ENCODE measurements around the gene F2R.
"Not testable (repeated sequence)": the region's sequence is repeated elsewhere in the genome, so short reads cannot be mapped to it uniquely, and the experiment has no call there.

F2R gene

DNA sequence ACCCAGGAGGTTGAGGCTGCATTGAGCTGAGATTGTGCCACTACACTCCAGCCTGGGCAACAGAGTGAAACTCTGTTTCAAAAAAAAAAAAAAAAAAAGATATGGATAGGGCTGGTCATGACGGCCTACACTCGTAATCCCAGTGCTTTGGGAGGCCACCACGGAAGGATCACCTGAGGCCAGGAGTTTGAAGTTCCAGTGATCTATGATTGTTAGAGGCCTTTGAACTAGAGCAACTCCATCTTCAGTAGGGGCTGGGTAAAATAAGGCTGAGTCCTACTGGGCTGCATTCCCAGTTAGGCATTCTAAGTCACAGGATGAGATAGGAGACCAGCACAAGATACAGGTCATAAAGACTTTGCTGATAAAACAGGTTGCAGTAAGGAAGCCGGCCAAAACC is 64.7 kb downstream of the F2R start:
- not testable (repeated sequence) for H3K36me3 Mint-ChIP-seq; DNase-seq (ENCODE audit: low spot score in 2 of 2); H3K27ac Mint-ChIP-seq; ATAC-seq; H3K4me3 Mint-ChIP-seq; H3K4me1 Mint-ChIP-seq; H3K9me3 Mint-ChIP-seq

GRCh38 chr5:76781775-76782174 is 65.8 kb downstream of the F2R start:
- H3K27ac Mint-ChIP-seq, result no peak overlapping the region
- H3K4me3 Mint-ChIP-seq, result no peak overlapping the region
- no peak for ATAC-seq
- no peaks in the 10 kb centered on the region for H3K9me3 Mint-ChIP-seq
- no peak for DNase-seq (ENCODE audit: low spot score in 2 of 2)
- H3K4me1 Mint-ChIP-seq, result no peaks in the 10 kb centered on the region
- no peaks in the 10 kb centered on the region for H3K36me3 Mint-ChIP-seq

- Mint-ChIP-seq H3K4me3 (no peak overlapping the region), H3K27ac (no peak overlapping the region), H3K9me3 (no peaks in the 10 kb centered on the region), H3K4me1 (no peaks in the 10 kb centered on the region), H3K36me3 (no peaks in the 10 kb centered on the region)
- DNase-seq (ENCODE audit: low spot score in 2 of 2) (no peak), ATAC-seq (no peak)
These were observed 66.5 kb downstream of the F2R start for GRCh38 chr5:76782444-76782843.
